Measurements from ENCODE around the gene NRSN2. TPM values are rescaled to one million over a fixed set of nuclear protein-coding genes. Genes with fewer than 3 reads are reported as not detected.
"Not testable (repeated sequence)": the region's sequence is repeated elsewhere in the genome, so short reads cannot be mapped to it uniquely, and the experiment has no call there.

The NRSN2 gene
- total RNA-seq, 2 experiments from 2014 or later = 10.6 to 11.6 TPM

DNA sequence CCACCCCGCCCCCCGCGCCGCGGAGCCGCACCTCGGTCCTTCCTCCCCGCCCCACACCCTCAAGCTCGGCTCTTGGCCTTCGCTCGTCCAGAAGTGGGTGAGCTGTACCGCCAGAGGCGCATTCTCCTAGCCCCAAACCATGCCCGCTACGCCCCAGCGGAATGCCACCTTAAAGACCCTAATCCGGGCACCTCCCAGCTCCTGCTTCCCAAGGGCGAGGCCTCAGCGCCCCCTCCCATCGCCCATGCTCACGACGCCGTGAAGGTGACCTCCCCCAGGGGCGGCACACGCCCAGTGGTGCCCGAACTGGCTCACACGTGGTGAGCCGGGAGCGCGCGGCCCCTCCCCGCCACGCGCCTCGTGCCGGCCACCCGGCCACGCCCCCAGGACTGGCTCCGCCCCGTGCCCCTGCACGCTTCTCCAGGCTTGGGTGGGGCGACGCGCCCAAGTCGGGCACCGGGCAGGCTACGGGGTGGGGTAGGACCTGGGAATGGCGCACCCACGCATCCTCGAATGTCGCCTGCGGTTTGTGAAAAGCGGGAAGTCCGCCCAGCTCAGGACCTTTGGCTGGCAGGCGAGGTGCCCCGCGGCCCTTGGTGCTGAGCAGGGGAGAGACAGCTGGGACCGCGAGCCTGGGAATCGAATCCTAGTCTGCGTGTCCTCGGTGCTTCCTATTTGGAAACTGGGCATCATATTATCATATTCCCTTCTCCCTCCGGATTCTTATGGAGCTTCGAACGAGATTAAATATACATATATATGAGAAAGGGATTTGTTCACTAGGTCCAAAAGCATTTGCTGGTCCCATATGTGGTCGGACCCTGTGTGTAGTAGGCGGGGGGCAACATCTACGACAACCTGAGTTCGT is 22.5 kb upstream of the NRSN2 start:
- POLR2A ChIA-PET = interaction anchor here (0.9 to 2.9 kb wide), 4 partner anchors 22 to 57 kb away, joined by 3 to 19 read pairs (median 4); partner anchors contain the start of gene ZCCHC3
- CTCF ChIA-PET = interaction anchor here (0.7 to 2.5 kb wide), 7 partner anchors 22 to 219 kb away, joined by 3 to 15 read pairs (median 3); partner anchors contain the start of genes CSNK2A1 and ZCCHC3

- CTCF ChIA-PET = interaction anchor here (0.5 to 2.5 kb wide), 3 partner anchors 28 to 123 kb away, joined by 3 to 15 read pairs (median 3); partner anchors contain the start of gene ZCCHC3
- POLR2A ChIA-PET = interaction anchor here (0.7 to 2.9 kb wide), 4 partner anchors 28 to 56 kb away, joined by 3 to 19 read pairs (median 4); partner anchors contain the start of gene ZCCHC3
Measured at GRCh38 chr20:325045-325888, 21.6 kb upstream of the NRSN2 start, which contains the start of gene SOX12. SOX12 (plus strand) TSS chr20:325552; CDS start chr20:325925, 373 bp downstream.

DNA sequence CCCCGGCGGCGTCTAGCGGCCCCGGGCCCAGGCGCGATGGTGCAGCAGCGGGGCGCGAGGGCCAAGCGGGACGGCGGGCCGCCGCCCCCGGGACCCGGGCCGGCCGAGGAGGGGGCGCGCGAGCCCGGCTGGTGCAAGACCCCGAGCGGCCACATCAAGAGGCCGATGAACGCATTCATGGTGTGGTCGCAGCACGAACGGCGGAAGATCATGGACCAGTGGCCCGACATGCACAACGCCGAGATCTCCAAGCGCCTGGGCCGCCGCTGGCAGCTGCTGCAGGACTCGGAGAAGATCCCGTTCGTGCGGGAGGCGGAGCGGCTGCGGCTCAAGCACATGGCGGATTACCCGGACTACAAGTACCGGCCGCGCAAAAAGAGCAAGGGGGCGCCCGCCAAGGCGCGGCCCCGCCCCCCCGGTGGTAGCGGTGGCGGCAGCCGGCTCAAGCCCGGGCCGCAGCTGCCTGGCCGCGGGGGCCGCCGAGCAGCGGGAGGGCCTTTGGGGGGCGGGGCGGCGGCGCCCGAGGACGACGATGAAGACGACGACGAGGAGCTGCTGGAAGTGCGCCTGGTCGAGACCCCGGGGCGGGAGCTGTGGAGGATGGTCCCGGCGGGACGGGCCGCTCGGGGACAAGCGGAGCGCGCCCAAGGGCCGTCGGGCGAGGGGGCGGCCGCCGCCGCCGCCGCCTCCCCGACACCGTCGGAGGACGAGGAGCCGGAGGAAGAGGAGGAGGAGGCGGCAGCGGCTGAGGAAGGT is 20.8 kb upstream of the NRSN2 start:
- POLR2A ChIA-PET = interaction anchor here (0.7 to 1.3 kb wide), 3 partner anchors 23 to 31 kb away, joined by 3 to 4 read pairs (median 3); partner anchors contain the start of gene ZCCHC3

DNA sequence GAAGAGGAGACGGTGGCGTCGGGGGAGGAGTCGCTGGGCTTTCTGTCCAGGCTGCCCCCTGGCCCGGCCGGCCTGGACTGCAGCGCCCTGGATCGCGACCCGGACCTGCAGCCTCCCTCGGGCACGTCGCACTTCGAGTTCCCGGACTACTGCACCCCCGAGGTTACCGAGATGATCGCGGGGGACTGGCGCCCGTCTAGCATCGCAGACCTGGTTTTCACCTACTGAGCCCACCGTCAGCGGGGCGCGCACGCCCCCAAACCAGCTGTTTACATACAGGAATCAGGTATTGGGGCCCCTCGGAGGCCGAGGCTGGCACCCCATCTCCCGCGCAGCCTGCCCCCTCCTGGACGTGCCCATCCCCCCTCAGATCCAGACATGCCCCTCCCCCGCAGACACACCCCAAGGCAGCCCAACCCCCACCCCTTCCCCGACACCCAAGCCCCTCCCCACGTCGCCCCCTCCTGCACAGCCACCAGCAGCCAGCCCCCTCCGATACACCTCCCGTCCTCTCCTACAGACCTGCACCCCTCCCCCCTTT is 20.2 kb upstream of the NRSN2 start:
- POLR2A ChIA-PET = interaction anchor here (1.1 to 1.3 kb wide), 2 partner anchors 24 to 29 kb away, joined by 3 to 4 read pairs; partner anchors contain the start of gene ZCCHC3
- CTCF ChIA-PET = no interaction called here

More for the DNA sequence above, 20.8 kb upstream of the NRSN2 start:
- CTCF ChIA-PET = no interaction called here

- ChIA-PET POLR2A (interaction anchor here (1.3 kb wide), 1 partner anchor 24 kb away, joined by 3 read pairs; no protein-coding TSS in a partner anchor), CTCF (no interaction called here)
Measured at GRCh38 chr20:327186-328026, 19.5 kb upstream of the NRSN2 start.

- ChIA-PET CTCF (interaction anchor here (0.7 kb wide), 1 partner anchor 19 kb away, joined by 4 read pairs; no protein-coding TSS in a partner anchor), POLR2A (no interaction called here)
Measured at GRCh38 chr20:328027-328974, 18.6 kb upstream of the NRSN2 start.

DNA sequence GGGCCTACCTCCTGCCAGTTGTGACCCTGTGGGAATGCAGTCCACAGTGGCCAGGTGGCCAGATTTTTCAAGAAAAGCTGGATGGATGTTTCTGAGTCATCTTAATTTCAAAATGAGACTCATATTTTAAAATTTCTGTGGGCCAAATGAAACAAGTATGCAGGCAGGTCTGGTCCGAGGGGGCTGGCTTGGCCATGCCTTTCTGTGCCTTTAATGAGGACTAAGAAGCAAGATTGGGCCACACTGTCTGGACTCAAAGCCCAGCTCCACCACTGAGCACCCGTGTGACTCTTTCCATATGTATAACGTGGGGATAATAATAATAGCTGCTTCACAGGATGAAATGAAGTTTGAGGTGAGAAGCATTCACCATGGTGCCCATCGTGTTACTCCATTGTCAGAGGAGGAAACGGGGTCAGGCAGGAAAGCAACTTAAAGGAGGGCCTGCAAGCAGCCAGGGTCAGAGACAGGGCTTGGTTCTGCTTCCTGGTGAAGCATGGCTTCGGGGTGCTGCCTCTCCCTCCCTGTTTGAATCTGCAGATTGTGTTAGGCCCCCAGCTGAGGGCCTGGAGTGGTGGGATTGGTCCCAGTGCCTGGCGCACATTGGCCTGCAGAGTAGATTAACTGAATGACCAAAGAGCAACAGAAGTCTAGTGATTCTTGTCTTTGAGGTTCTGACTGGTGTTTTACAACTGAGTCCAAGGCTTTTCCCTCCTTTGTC is 17.8 kb upstream of the NRSN2 start:
- ChIA-PET POLR2A (no interaction called here), CTCF (interaction anchor here (0.7 to 3.3 kb wide), 4 partner anchors 19 to 62 kb away, joined by 3 to 26 read pairs (median 9); partner anchors contain the start of gene ZCCHC3)

DNA sequence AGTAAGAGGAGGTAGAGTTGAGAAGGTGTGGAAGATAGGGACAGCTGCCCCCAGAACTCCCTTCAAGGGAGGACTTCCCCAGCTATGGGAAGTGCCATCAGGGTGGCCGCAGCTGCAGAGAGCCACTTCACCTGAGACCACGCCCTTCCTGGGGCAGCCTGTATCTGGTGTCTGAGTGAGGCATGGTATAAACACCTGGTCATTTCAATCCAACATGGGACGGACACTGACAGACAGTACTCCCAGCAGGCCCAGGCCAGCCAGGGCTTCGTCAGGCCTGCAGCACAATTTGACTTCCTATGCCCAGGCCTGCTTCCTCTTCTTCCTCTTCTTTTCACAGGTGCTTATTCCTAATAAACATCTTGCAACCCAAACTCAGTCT is 17.1 kb upstream of the NRSN2 start:
- CTCF ChIA-PET = interaction anchor here (1.0 to 3.3 kb wide), 7 partner anchors 16 to 121 kb away, joined by 3 to 30 read pairs (median 4); partner anchors contain the start of genes NRSN2 and ZCCHC3
- POLR2A ChIA-PET = interaction anchor here (1.4 kb wide), 1 partner anchor 32 kb away, joined by 3 read pairs; no protein-coding TSS in a partner anchor

- CTCF ChIA-PET = interaction anchor here (0.6 to 3.3 kb wide), 16 partner anchors 9 to 146 kb away, joined by 3 to 30 read pairs (median 4); partner anchors contain the start of genes NRSN2, TRIB3 and ZCCHC3
Measured at GRCh38 chr20:330233-331149, 16.4 kb upstream of the NRSN2 start.

GRCh38 chr20:334578-334977 is 12.3 kb upstream of the NRSN2 start:
- CTCF ChIA-PET = no interaction called here
- POLR2A ChIA-PET = no interaction called here

More at GRCh38 chr20:330233-331149, 16.4 kb upstream of the NRSN2 start:
- POLR2A ChIA-PET = interaction anchor here (1.4 kb wide), 1 partner anchor 32 kb away, joined by 3 read pairs; no protein-coding TSS in a partner anchor

- POLR2A ChIA-PET, CTCF ChIA-PET: not testable (repeated sequence)
Measured at GRCh38 chr20:336040-336439, 10.9 kb upstream of the NRSN2 start.

DNA sequence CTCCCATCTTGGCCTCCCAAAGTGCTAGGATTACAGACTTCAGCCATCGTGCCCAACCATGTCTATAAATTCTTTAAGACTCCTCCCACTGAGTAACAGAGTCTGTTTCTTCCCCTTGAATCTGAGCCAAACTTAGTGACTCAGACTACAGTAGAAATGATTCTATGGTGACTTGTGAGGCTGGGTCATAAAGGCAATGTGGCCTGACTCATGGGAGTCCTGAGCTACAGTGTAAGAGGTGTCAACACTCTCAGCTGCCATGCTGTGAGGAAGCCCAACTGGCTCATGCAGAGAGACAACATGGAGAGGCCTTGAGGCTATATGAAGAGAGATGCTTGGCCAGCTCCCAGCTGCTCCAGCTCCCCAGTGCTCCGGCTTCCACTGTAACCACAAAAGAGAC is 5.2 kb upstream of the NRSN2 start:
- ChIA-PET CTCF (interaction anchor here (1.4 to 1.7 kb wide), 2 partner anchors 11 to 12 kb away, joined by 3 to 7 read pairs; no protein-coding TSS in a partner anchor), POLR2A (interaction anchor here (0.6 to 0.7 kb wide), 3 partner anchors 68 to 544 kb away, joined by 4 to 7 read pairs (median 4); no protein-coding TSS in a partner anchor)

- CTCF ChIA-PET = no interaction called here
Measured at GRCh38 chr20:343107-343506, 3.8 kb upstream of the NRSN2 start.

GRCh38 chr20:346033-346639 is 775 bp upstream of the NRSN2 start:
- POLR2A ChIA-PET = no interaction called here
- CTCF ChIA-PET = interaction anchor here (1.0 to 4.7 kb wide), 3 partner anchors 8 to 132 kb away, joined by 4 to 30 read pairs (median 5); no protein-coding TSS in a partner anchor

More at GRCh38 chr20:343107-343506, 3.8 kb upstream of the NRSN2 start:
- POLR2A ChIA-PET = no interaction called here

All from activated CD8-positive, alpha-beta memory T cell treated with anti-CD3 and anti-CD28 coated beads for 36 hours (primary cell).